CD4-positive, alpha-beta memory T cell (primary cell): ENCODE measurements around the gene ANKRD35. TPM values are rescaled to one million over a fixed set of nuclear protein-coding genes. Genes with fewer than 3 reads are reported as not detected.
"Not testable (repeated sequence)": the region's sequence is repeated elsewhere in the genome, so short reads cannot be mapped to it uniquely, and the experiment has no call there.

ENCODE experiments used
- CTCF ChIA-PET: fragments of 350-600 bp; sonication (Branson Sonifier 250); formaldehyde crosslinking; loops from one replicate; lab custom pipeline; 2021; ENCODE audit warnings: inconsistent platforms; ENCODE audit not compliant: partially characterized antibody; lab: Charles Lee
- POLR2A ChIA-PET: fragments of 350-600 bp; sonication (Branson Sonifier 250); formaldehyde crosslinking; loops from one replicate; lab custom pipeline; 2021; ENCODE audit not compliant: partially characterized antibody; lab: Charles Lee
- DNase-seq, 5 donors: peaks; one replicate each; pipeline versions ENCODE4 v3.0.0 to v3.0.0-alpha.2; 2020 to 2022; ENCODE audit warnings: mixed read lengths in 1 of 5
- H3K27ac ChIP-seq: one replicate; pipeline ENCODE4 v1.7.0; 2013; ENCODE audit warnings: low read depth, low read length
- H3K27me3 ChIP-seq: 2 replicates; pipeline ENCODE4 v1.7.0; 2013; ENCODE audit warnings: mild to moderate bottlenecking, low read length, moderate library complexity; ENCODE audit not compliant: insufficient read depth
- H3K36me3 ChIP-seq: 2 replicates; pipeline ENCODE4 v1.7.0; 2013; ENCODE audit warnings: mild to moderate bottlenecking, low read length, moderate library complexity; ENCODE audit not compliant: insufficient read depth
- H3K4me1 ChIP-seq: 2 replicates; pipeline ENCODE4 v1.7.0; 2013; ENCODE audit warnings: mild to moderate bottlenecking, low read length, moderate library complexity; ENCODE audit not compliant: insufficient read depth
- H3K4me3 ChIP-seq, 2 donors: one replicate each; pipeline ENCODE4 v1.7.0; 2013; ENCODE audit warnings: low read length in 2 of 2, mild to moderate bottlenecking in 1 of 2
- H3K9me3 ChIP-seq, 2 donors: one replicate each; pipeline ENCODE4 v1.7.0; 2013; ENCODE audit warnings: low read length in 2 of 2, control low read depth in 1 of 2; ENCODE audit not compliant: control insufficient read depth in 1 of 2
- H3K27ac Mint-ChIP-seq, 7 donors: one replicate each; pipeline ENCODE4 v1.8.0; 2020 to 2021; ENCODE audit warnings: mixed read lengths in 7 of 7, mild to moderate bottlenecking in 6 of 7, inconsistent platforms in 3 of 7, moderate library complexity in 3 of 7
- H3K27me3 Mint-ChIP-seq, 2 donors: one replicate each; pipeline ENCODE4 v1.8.0; 2020 to 2021; ENCODE audit warnings: mixed read lengths in 2 of 2
- H3K36me3 Mint-ChIP-seq, 2 donors: one replicate each; pipeline ENCODE4 v1.8.0; 2020 to 2021; ENCODE audit warnings: mixed read lengths in 2 of 2, inconsistent platforms in 1 of 2, mild to moderate bottlenecking in 1 of 2
- H3K4me1 Mint-ChIP-seq, 4 donors: one replicate each; pipeline ENCODE4 v1.8.0; 2020 to 2021; ENCODE audit warnings: mixed read lengths in 4 of 4, mild to moderate bottlenecking in 1 of 4
- H3K4me3 Mint-ChIP-seq, 8 donors: one replicate each; pipeline ENCODE4 v1.8.0; 2020 to 2021; ENCODE audit warnings: mixed read lengths in 8 of 8, mild to moderate bottlenecking in 7 of 8, moderate library complexity in 6 of 8, inconsistent platforms in 3 of 8
- H3K9me3 Mint-ChIP-seq, 8 donors: one replicate each; pipeline ENCODE4 v1.8.0; 2020 to 2021; ENCODE audit warnings: mixed read lengths in 8 of 8, mild to moderate bottlenecking in 5 of 8, inconsistent platforms in 3 of 8, moderate library complexity in 1 of 8
- intact Hi-C: fragments of 100-400 bp; cut with micrococcal nuclease; formaldehyde crosslinking; loops from one replicate; pipeline ENCODE4 v1.15.1; 2023
- polyA plus RNA-seq, 2 donors: library from polyadenylated mRNA; unstranded; fragments of 300-500 nt; fragmentation: Illumina TruSeq; gene quantifications; one replicate each; pipeline ENCODE4 v1.2.3, GENCODE V29; 2021
- total RNA-seq, 2 experiments: library from RNA; stranded (reverse); gene quantifications; one replicate each; pipeline ENCODE4 v1.2.3, GENCODE V29; 2021

The ANKRD35 gene, protein sequence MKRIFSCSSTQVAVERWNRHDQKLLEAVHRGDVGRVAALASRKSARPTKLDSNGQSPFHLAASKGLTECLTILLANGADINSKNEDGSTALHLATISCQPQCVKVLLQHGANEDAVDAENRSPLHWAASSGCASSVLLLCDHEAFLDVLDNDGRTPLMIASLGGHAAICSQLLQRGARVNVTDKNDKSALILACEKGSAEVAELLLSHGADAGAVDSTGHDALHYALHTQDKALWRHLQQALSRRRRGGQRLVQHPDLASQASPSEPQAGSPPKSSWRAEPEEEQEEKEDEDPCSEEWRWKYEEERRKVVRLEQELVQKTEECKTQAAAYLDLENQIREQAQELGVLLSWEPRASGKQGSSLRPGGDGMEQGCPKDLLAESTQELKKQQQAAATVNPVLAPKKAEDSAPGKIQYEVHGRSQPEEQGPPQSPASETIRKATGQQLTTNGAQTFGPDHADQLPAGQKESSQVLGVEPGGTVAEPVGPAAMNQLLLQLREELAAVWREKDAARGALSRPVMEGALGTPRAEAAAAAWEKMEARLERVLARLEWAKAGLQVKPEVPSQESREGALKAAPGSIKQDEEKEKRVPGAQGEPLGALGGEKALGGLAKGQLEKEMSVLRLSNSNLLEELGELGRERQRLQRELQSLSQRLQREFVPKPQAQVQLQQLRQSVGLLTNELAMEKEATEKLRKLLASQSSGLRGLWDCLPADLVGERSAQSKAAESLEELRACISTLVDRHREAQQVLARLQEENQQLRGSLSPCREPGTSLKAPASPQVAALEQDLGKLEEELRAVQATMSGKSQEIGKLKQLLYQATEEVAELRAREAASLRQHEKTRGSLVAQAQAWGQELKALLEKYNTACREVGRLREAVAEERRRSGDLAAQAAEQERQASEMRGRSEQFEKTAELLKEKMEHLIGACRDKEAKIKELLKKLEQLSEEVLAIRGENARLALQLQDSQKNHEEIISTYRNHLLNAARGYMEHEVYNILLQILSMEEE
- not detected for total RNA-seq
- polyA plus RNA-seq: under 1 TPM in 1 of 2 donors, not detected in 1; 0.34 TPM

DNA sequence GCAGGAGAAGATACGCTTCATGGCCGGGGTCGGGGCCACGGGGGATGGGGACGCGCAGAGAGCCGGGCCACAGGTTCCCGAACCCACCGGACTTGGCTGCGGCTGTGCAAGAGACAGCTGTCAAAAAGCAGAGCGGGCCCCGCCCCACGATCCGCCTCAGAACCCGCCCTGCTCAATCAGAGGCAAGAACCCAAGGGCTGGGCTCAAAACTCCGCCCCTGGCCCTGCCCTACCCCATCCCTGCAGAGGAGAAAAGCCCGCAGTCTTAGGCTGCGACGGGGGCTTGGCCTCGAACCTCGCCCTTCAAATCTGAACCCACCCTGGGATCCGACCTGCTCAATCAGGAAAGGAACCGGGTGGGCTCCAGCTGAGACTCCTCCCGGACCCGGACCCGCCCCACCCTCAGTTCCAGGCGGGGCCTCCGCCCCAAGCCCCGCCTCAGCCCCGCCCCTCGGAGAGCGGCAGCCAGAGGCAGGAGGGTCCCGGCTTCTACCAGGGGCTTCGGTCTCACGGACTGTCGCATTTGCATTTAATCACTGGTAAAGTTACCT is at the start of gene ANKRD35:
ANKRD35 (minus strand) TSS at position 129 of the 550 bp plus-strand sequence; CDS start at position 21, 108 bp downstream.
- H3K27ac Mint-ChIP-seq: peak within 1 kb of the TSS in 6 of 7 donors; percentile 3 to 91 (median 62)
- Histone ChIP-seq H3K9me3 (no peaks in the 10 kb centered on the region), H3K36me3 (no peaks in the 10 kb centered on the region), H3K27ac (no peak within 1 kb of the TSS), H3K4me3 (peak within 1 kb of the TSS; percentile 6 to 74), H3K4me1 (peaks cover 13% of the 10 kb centered on the region), H3K27me3 (peaks cover 11% of the 10 kb centered on the region)
- peak within 1 kb of the TSS; percentile 74 to 88 (median 84) for H3K4me3 Mint-ChIP-seq
- no peaks in the 10 kb centered on the region for H3K36me3 Mint-ChIP-seq
- peak; percentile 83 to 91 (median 85) for DNase-seq
- POLR2A ChIA-PET: interaction anchor here (0.6 to 3.1 kb wide), 7 partner anchors 27 to 152 kb away, joined by 3 to 22 read pairs (median 6); partner anchors contain the start of genes LIX1L, NUDT17, PEX11B and PIAS3
- H3K9me3 Mint-ChIP-seq: no peaks in the 10 kb centered on the region
- intact Hi-C loops: loop anchor here (1.0 kb wide), 1 partner anchor 27 kb away; the partner anchor contains the start of gene PIAS3
- H3K4me1 Mint-ChIP-seq: peaks cover 10 to 28% (median 14%) of the 10 kb centered on the region in 4 donors
- CTCF ChIA-PET: interaction anchor here (0.7 to 11.4 kb wide), 5 partner anchors 31 to 101 kb away, joined by 3 to 78 read pairs (median 3); partner anchors contain the start of genes NUDT17 and RBM8A
- peaks cover 10 to 21% of the 10 kb centered on the region in 2 donors for H3K27me3 Mint-ChIP-seq

GRCh38 chr1:145932522-145933009 is 46.9 kb upstream of the ANKRD35 start:
- H3K4me3 ChIP-seq, H3K27me3 Mint-ChIP-seq, H3K9me3 ChIP-seq, H3K27me3 ChIP-seq, H3K9me3 Mint-ChIP-seq, intact Hi-C loops: not testable (repeated sequence)
- ChIA-PET CTCF (interaction anchor here (1.3 to 3.2 kb wide), 3 partner anchors 25 to 46 kb away, joined by 4 to 14 read pairs (median 5); partner anchors contain the start of gene LIX1L), POLR2A (interaction anchor here (1.0 to 8.6 kb wide), 5 partner anchors 14 to 87 kb away, joined by 3 to 444 read pairs (median 4); partner anchors contain the start of genes ANKRD34A, LIX1L, NUDT17 and PEX11B)
- Histone ChIP-seq H3K4me1 (peaks cover 34% of the 10 kb centered on the region), H3K36me3 (peaks cover 17% of the 10 kb centered on the region), H3K27ac (peak overlapping the region; percentile 47)
- Mint-ChIP-seq H3K36me3 (peaks cover 22 to 34% of the 10 kb centered on the region in 2 donors), H3K27ac (peak overlapping the region; percentile 87 to 96 (median 93)), H3K4me1 (peaks cover 19 to 43% (median 30%) of the 10 kb centered on the region in 4 donors), H3K4me3 (peak overlapping the region in 7 of 8 donors; percentile 56 to 79 (median 76))
- DNase-seq: peak; percentile 39 to 66 (median 55)

GRCh38 chr1:145927916-145928643 is 42.4 kb upstream of the ANKRD35 start:
- peaks cover 15% of the 10 kb centered on the region for H3K36me3 ChIP-seq
- H3K4me1 ChIP-seq: peaks cover 38% of the 10 kb centered on the region
- no peaks in the 10 kb centered on the region for H3K27me3 Mint-ChIP-seq
- no peaks in the 10 kb centered on the region for H3K9me3 ChIP-seq
- H3K27ac Mint-ChIP-seq: peak overlapping the region in 5 of 7 donors; percentile 35 to 94 (median 81)
- intact Hi-C loops: loop anchor here (1.0 kb wide), 4 partner anchors 10 to 109 kb away; partner anchors contain the start of genes ANKRD34A, PEX11B and POLR3GL
- H3K36me3 Mint-ChIP-seq: peaks cover 12 to 13% of the 10 kb centered on the region in 2 donors
- no peak for DNase-seq
- ChIA-PET POLR2A (interaction anchor here (0.9 to 8.6 kb wide), 33 partner anchors 8 to 110 kb away, joined by 3 to 444 read pairs (median 8); partner anchors contain the start of genes ANKRD34A, ANKRD35, HJV and LIX1L), CTCF (interaction anchor here (0.7 to 3.9 kb wide), 21 partner anchors 9 to 109 kb away, joined by 3 to 30 read pairs (median 5); partner anchors contain the start of genes ANKRD34A, ANKRD35, LIX1L and NUDT17)
- peak overlapping the region in 6 of 8 donors; percentile 20 to 83 (median 48) for H3K4me3 Mint-ChIP-seq
- no peaks in the 10 kb centered on the region for H3K9me3 Mint-ChIP-seq
- no peaks in the 10 kb centered on the region for H3K27me3 ChIP-seq
- peaks cover 18 to 33% (median 24%) of the 10 kb centered on the region in 4 donors for H3K4me1 Mint-ChIP-seq
- H3K27ac ChIP-seq: peak overlapping the region; percentile 96
- peak overlapping the region; percentile 96 to 99 for H3K4me3 ChIP-seq

DNA sequence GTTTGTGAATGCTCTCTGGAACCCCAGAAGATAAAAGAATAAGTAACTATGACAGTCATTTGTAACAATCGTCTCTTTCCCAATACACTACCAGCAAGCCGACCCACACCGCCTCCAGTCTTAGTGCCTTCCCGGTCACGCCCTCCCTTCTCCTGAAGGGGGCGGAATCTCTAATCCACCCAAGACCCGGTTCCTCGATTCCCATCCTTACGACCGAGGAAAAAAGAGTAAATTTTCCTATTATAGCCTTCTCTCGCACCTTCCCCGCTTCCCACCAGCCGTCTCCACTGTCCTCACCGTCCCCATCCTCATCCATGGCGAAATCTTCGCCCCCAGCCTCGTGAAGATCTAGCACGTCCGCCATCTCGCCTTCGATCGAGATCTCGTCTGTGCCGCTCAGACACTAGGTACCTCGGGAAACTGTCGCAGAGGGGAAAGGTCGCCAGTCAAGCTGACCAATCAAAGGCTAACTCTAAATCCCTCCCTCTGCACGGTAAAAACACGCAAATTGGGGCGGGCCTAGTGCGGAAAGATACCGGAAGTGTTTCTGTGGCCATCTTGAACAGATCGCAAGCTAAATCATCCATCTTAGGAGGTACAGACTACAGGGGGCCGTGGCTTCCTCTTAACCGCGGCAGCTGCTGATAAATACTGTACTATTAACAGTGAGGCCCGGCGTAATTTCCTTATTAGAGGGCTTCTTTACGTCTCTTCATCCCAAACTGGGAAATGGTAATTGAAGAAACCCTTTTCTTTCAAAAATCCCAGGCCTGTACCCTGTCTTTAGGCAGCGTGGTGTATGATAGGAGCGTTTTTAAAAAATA is 41.6 kb upstream of the ANKRD35 start, which contains the start of gene RBM8A:
RBM8A (minus strand) TSS at position 422 of the 824 bp plus-strand sequence; CDS start at position 364, 58 bp downstream.
- intact Hi-C loops: loop anchor here (1.0 kb wide), 4 partner anchors 9 to 110 kb away; partner anchors contain the start of genes ANKRD34A, PEX11B and POLR3GL
- Histone ChIP-seq H3K36me3 (peaks cover 15% of the 10 kb centered on the region), H3K27ac (peak within 1 kb of the TSS; percentile 96), H3K4me1 (peaks cover 29% of the 10 kb centered on the region), H3K9me3 (no peaks in the 10 kb centered on the region), H3K4me3 (peak within 1 kb of the TSS; percentile 96 to 99), H3K27me3 (no peaks in the 10 kb centered on the region)
- DNase-seq: peak; percentile 94 to 98 (median 97)
- peaks cover 10 to 25% (median 17%) of the 10 kb centered on the region in 4 donors for H3K4me1 Mint-ChIP-seq
- H3K27ac Mint-ChIP-seq: peak within 1 kb of the TSS in 4 of 7 donors; percentile 72 to 94 (median 82)
- no peaks in the 10 kb centered on the region for H3K27me3 Mint-ChIP-seq
- CTCF ChIA-PET: interaction anchor here (0.7 to 3.9 kb wide), 22 partner anchors 9 to 110 kb away, joined by 3 to 30 read pairs (median 5); partner anchors contain the start of genes ANKRD34A, ANKRD35, LIX1L and NUDT17
- H3K4me3 Mint-ChIP-seq: peak within 1 kb of the TSS in 5 of 8 donors; percentile 20 to 69 (median 42)
- H3K36me3 Mint-ChIP-seq: peaks cover 8 to 12% of the 10 kb centered on the region in 2 donors
- POLR2A ChIA-PET: interaction anchor here (0.5 to 8.6 kb wide), 35 partner anchors 9 to 123 kb away, joined by 3 to 444 read pairs (median 6); partner anchors contain the start of genes ANKRD34A, ANKRD35, HJV and LIX1L
- no peaks in the 10 kb centered on the region for H3K9me3 Mint-ChIP-seq

- H3K27me3 Mint-ChIP-seq: no peaks in the 10 kb centered on the region
- H3K4me3 Mint-ChIP-seq: no peak overlapping the region
- peaks cover 7 to 20% (median 12%) of the 10 kb centered on the region in 4 donors for H3K4me1 Mint-ChIP-seq
- Histone ChIP-seq H3K9me3 (no peaks in the 10 kb centered on the region), H3K27me3 (no peaks in the 10 kb centered on the region), H3K4me3 (peak overlapping the region; percentile 96 to 99), H3K27ac (peak overlapping the region; percentile 96), H3K4me1 (peaks cover 23% of the 10 kb centered on the region), H3K36me3 (peaks cover 15% of the 10 kb centered on the region)
- peaks cover 6 to 12% of the 10 kb centered on the region in 2 donors for H3K36me3 Mint-ChIP-seq
- peak in 1 of 5 donors; percentile 50 for DNase-seq
- ChIA-PET POLR2A (interaction anchor here (0.7 to 8.6 kb wide), 22 partner anchors 9 to 111 kb away, joined by 3 to 444 read pairs (median 11); partner anchors contain the start of genes ANKRD34A, ANKRD35, HJV and LIX1L), CTCF (interaction anchor here (1.0 to 3.9 kb wide), 14 partner anchors 8 to 109 kb away, joined by 3 to 30 read pairs (median 6); partner anchors contain the start of genes ANKRD34A, LIX1L, NUDT17 and PEX11B)
- H3K9me3 Mint-ChIP-seq: no peaks in the 10 kb centered on the region
- H3K27ac Mint-ChIP-seq: no peak overlapping the region
- intact Hi-C loops: loop anchor here (1.0 kb wide), 4 partner anchors 8 to 111 kb away; partner anchors contain the start of genes ANKRD34A, PEX11B and POLR3GL
Observed at GRCh38 chr1:145926686-145927062, 41.0 kb upstream of the ANKRD35 start.
